SK-N-SH (cell line): ENCODE measurements around the gene ASPN. TPM values are rescaled to one million over a fixed set of nuclear protein-coding genes. Genes with fewer than 3 reads are reported as not detected.

Experiments
- CTCF ChIA-PET: fragments of 300-600, 350-600 bp; formaldehyde crosslinking; extraction: SDS; loops from one replicate; lab custom pipeline; 2021; lab: Yijun Ruan, JAX
- POLR2A ChIA-PET: fragments of 350-600 bp; sonication (Branson Sonifier 250); formaldehyde crosslinking; extraction: SDS; loops from one replicate; lab custom pipeline; 2020; ENCODE audit warnings: antibody characterized with exemption, inconsistent platforms; lab: Yijun Ruan, JAX
- DNase-seq: peaks from one replicate; pipeline ENCODE4 v3.0.0; 2012
- H2AFZ ChIP-seq: fragments of 200-600 bp; sonication (generic); 2 replicates; pipeline ENCODE4 v1.8.1; 2016; ENCODE audit warnings: antibody characterized with exemption, mild to moderate bottlenecking, low read depth
- H3F3A ChIP-seq: fragments of 200-600 bp; sonication (generic); replicated peaks from 2 replicates; pipeline ENCODE3; 2016; ENCODE audit warnings: antibody characterized with exemption, mild to moderate bottlenecking; ENCODE audit not compliant: insufficient read depth
- H3K27ac ChIP-seq, 2 experiments: fragments of 200-500 bp in 1 of 2; fragments of 200-600 bp in 1 of 2; sonication (Bioruptor generic) in 1 of 2; sonication (generic), shearing (Covaris generic) in 1 of 2; 2 replicates each; pipeline versions ENCODE4 v1.5.1 to v1.6.1; 2014 to 2016; ENCODE audit warnings: low read depth in 2 of 2, inconsistent platforms in 1 of 2, low read length in 1 of 2, mild to moderate bottlenecking in 1 of 2, mixed read lengths in 1 of 2
- H3K27me3 ChIP-seq: fragments of 200-600 bp; sonication (generic), shearing (Covaris generic); 2 replicates; pipeline ENCODE4 v1.6.1; 2016; ENCODE audit warnings: mixed run types; ENCODE audit not compliant: insufficient read depth
- H3K36me3 ChIP-seq, 2 experiments: fragments of 200-500 bp in 1 of 2; fragments of 200-600 bp in 1 of 2; sonication (Bioruptor generic) in 1 of 2; sonication (generic) in 1 of 2; replicated peaks in 1 of 2; 2 replicates each; pipeline versions ENCODE3 to v1.5.1; 2014 to 2016; ENCODE audit warnings: low read length in 1 of 2, mild to moderate bottlenecking in 1 of 2; ENCODE audit not compliant: insufficient read depth in 2 of 2, control insufficient read depth in 1 of 2
- H3K4me1 ChIP-seq, 2 experiments: fragments of 200-500 bp in 1 of 2; fragments of 200-600 bp in 1 of 2; sonication (Bioruptor generic) in 1 of 2; sonication (generic), shearing (Covaris generic) in 1 of 2; 2 replicates each; pipeline versions ENCODE4 v1.5.1 to v1.6.1; 2014 to 2016; ENCODE audit warnings: low read depth in 1 of 2, low read length in 1 of 2, mixed run types in 1 of 2; ENCODE audit not compliant: insufficient read depth in 2 of 2, control insufficient read depth in 1 of 2
- H3K4me2 ChIP-seq: fragments of 200-600 bp; sonication (generic), shearing (Covaris generic); 2 replicates; pipeline ENCODE4 v1.6.1; 2017; ENCODE audit warnings: mixed run types
- H3K4me3 ChIP-seq, 2 experiments: fragments of 200-500 bp in 1 of 2; fragments of 200-600 bp in 1 of 2; sonication (Bioruptor generic) in 1 of 2; sonication (generic), shearing (Covaris generic) in 1 of 2; 2 replicates each; pipeline versions ENCODE4 v1.5.1 to v1.8.1; 2014 to 2016; ENCODE audit warnings: low read depth in 2 of 2, inconsistent platforms in 1 of 2, low read length in 1 of 2, mild to moderate bottlenecking in 1 of 2, mixed read lengths in 1 of 2, moderate library complexity in 1 of 2
- H3K79me2 ChIP-seq: fragments of 200-600 bp; sonication (generic); 2 replicates; pipeline ENCODE4 v1.8.1; 2017; ENCODE audit warnings: mild to moderate bottlenecking; ENCODE audit not compliant: insufficient read depth
- H3K9ac ChIP-seq: fragments of 200-600 bp; sonication (generic); 2 replicates; pipeline ENCODE4 v1.6.1; 2017; ENCODE audit warnings: mixed run types
- H3K9me2 ChIP-seq: fragments of 200-600 bp; sonication (generic); 2 replicates; pipeline ENCODE4 v1.6.1; 2017; ENCODE audit warnings: mixed run types
- H3K9me3 ChIP-seq: fragments of 200-600 bp; sonication (generic); 2 replicates; pipeline ENCODE4 v1.6.1; 2017; ENCODE audit warnings: mixed run types, mild to moderate bottlenecking, moderate library complexity
- H4K20me1 ChIP-seq: fragments of 200-600 bp; sonication (generic); 2 replicates; pipeline ENCODE4 v1.6.1; 2017; ENCODE audit warnings: mild to moderate bottlenecking, mixed run types; ENCODE audit not compliant: insufficient read depth
- CHD2 ChIP-seq: fragments of 150-350 bp; IDR thresholded peaks from 2 replicates; pipeline ENCODE4 v1.6.1; 2018; ENCODE audit warnings: low read length; ENCODE audit not compliant: partially characterized antibody
- ELF1 ChIP-seq: IDR thresholded peaks from 2 replicates; pipeline ENCODE4 v1.4.0; 2012
- EZH2phosphoT487 ChIP-seq: fragments of 200-600 bp; sonication (generic); IDR thresholded peaks from 2 replicates; pipeline ENCODE4 v1.6.1; 2017; ENCODE audit warnings: low read depth, mixed run types, mild to moderate bottlenecking, antibody characterized with exemption, moderate library complexity, borderline replicate concordance
- FOSL2 ChIP-seq: IDR thresholded peaks from 2 replicates; pipeline ENCODE4 v1.4.0; 2012; ENCODE audit warnings: low read depth, mild to moderate bottlenecking, moderate library complexity, borderline replicate concordance
- FOXJ3 ChIP-seq: sonication (generic); formaldehyde crosslinking; IDR thresholded peaks from 2 replicates; pipeline ENCODE4 v1.5.1; 2020; ENCODE audit warnings: mild to moderate bottlenecking, missing genetic modification reagents
- GABPA ChIP-seq: IDR thresholded peaks from 2 replicates; pipeline ENCODE4 v1.4.0; 2012; ENCODE audit warnings: low read depth, mild to moderate bottlenecking
- GATA2 ChIP-seq: sonication (generic); formaldehyde crosslinking; IDR thresholded peaks from 2 replicates; pipeline ENCODE4 v1.5.0; 2020; ENCODE audit warnings: mild to moderate bottlenecking, missing genetic modification reagents
- JUND ChIP-seq: IDR thresholded peaks from 2 replicates; pipeline ENCODE4 v1.4.0; 2012
- MEF2A ChIP-seq: IDR thresholded peaks from 2 replicates; pipeline ENCODE4 v1.4.0; 2012; ENCODE audit warnings: low read depth, borderline replicate concordance
- MXI1 ChIP-seq: IDR thresholded peaks from 2 replicates; pipeline ENCODE4 v1.6.1; 2012; ENCODE audit warnings: mild to moderate bottlenecking, low read depth, low read length, improper control_type of control experiment
- NFIC ChIP-seq: IDR thresholded peaks from 2 replicates; pipeline ENCODE4 v1.4.0; 2012; ENCODE audit warnings: borderline replicate concordance
- NRF1 ChIP-seq: IDR thresholded peaks from 2 replicates; pipeline ENCODE4 v1.6.1; 2012; ENCODE audit warnings: low read depth, mild to moderate bottlenecking, low read length
- POLR2AphosphoS5 ChIP-seq: IDR thresholded peaks from 2 replicates; pipeline ENCODE4 v1.6.1; 2012; ENCODE audit warnings: low read depth, low read length
- RAD21 ChIP-seq: IDR thresholded peaks from 2 replicates; pipeline ENCODE4 v1.6.1; 2012; ENCODE audit warnings: mild to moderate bottlenecking, low read length
- RFX5 ChIP-seq: IDR thresholded peaks from 2 replicates; pipeline ENCODE4 v1.6.1; 2012; ENCODE audit warnings: mild to moderate bottlenecking, improper control_type of control experiment, low read length
- RXRA ChIP-seq: IDR thresholded peaks from 2 replicates; pipeline ENCODE4 v1.4.0; 2012; ENCODE audit warnings: low read depth, mild to moderate bottlenecking, borderline replicate concordance
- SIN3A ChIP-seq: IDR thresholded peaks from 2 replicates; pipeline ENCODE4 v1.6.1; 2012; ENCODE audit warnings: low read depth, mild to moderate bottlenecking, low read length, moderate library complexity, borderline replicate concordance
- TCF12 ChIP-seq: IDR thresholded peaks from 2 replicates; pipeline ENCODE4 v1.4.0; 2012
- YY1 ChIP-seq: IDR thresholded peaks from 2 replicates; pipeline ENCODE4 v1.4.0; 2012; ENCODE audit warnings: low read depth, mild to moderate bottlenecking
- WGBS: methylation state at CpG from one replicate; pipeline ENCODE4 v1.1.6; 2017; ENCODE audit warnings: low lambda C conversion rate; 5-methylcytosine and 5-hydroxymethylcytosine counted together
- polyA plus RNA-seq, 3 experiments: library from polyadenylated mRNA; depleted of rRNA; stranded (reverse); fragments of >200 nt; gene quantifications; 2 replicates each; pipeline ENCODE4 v1.2.3, GENCODE V29; 2012
- TF ChIP-seq, protein P1 (sequence below): IDR thresholded peaks from 2 replicates; pipeline ENCODE4 v1.6.1; 2012; ENCODE audit warnings: mild to moderate bottlenecking, low read depth, low read length, moderate library complexity
- TF ChIP-seq, protein P2 (sequence below): fragments of 200-600 bp; sonication (generic); IDR thresholded peaks from 2 replicates; pipeline ENCODE4 v1.6.1; 2017; ENCODE audit warnings: antibody characterized with exemption, mild to moderate bottlenecking, moderate library complexity
- TF ChIP-seq, protein P3 (sequence below): IDR thresholded peaks from 2 replicates; pipeline ENCODE4 v1.4.0; 2012; ENCODE audit warnings: low read depth, borderline replicate concordance
- TF ChIP-seq, protein P4 (sequence below): IDR thresholded peaks from 2 replicates; pipeline ENCODE4; 2012

ASPN gene
- polyA plus RNA-seq, 1 of the 3 experiments (the other 2 are of a cell fraction): 0.76 TPM

GRCh38 chr9:92504881-92505280 lies 22.6 kb upstream of the ASPN start (continued):
- TF ChIP-seq, protein P1, sequence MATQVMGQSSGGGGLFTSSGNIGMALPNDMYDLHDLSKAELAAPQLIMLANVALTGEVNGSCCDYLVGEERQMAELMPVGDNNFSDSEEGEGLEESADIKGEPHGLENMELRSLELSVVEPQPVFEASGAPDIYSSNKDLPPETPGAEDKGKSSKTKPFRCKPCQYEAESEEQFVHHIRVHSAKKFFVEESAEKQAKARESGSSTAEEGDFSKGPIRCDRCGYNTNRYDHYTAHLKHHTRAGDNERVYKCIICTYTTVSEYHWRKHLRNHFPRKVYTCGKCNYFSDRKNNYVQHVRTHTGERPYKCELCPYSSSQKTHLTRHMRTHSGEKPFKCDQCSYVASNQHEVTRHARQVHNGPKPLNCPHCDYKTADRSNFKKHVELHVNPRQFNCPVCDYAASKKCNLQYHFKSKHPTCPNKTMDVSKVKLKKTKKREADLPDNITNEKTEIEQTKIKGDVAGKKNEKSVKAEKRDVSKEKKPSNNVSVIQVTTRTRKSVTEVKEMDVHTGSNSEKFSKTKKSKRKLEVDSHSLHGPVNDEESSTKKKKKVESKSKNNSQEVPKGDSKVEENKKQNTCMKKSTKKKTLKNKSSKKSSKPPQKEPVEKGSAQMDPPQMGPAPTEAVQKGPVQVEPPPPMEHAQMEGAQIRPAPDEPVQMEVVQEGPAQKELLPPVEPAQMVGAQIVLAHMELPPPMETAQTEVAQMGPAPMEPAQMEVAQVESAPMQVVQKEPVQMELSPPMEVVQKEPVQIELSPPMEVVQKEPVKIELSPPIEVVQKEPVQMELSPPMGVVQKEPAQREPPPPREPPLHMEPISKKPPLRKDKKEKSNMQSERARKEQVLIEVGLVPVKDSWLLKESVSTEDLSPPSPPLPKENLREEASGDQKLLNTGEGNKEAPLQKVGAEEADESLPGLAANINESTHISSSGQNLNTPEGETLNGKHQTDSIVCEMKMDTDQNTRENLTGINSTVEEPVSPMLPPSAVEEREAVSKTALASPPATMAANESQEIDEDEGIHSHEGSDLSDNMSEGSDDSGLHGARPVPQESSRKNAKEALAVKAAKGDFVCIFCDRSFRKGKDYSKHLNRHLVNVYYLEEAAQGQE: no peak
- TF ChIP-seq, protein P2, sequence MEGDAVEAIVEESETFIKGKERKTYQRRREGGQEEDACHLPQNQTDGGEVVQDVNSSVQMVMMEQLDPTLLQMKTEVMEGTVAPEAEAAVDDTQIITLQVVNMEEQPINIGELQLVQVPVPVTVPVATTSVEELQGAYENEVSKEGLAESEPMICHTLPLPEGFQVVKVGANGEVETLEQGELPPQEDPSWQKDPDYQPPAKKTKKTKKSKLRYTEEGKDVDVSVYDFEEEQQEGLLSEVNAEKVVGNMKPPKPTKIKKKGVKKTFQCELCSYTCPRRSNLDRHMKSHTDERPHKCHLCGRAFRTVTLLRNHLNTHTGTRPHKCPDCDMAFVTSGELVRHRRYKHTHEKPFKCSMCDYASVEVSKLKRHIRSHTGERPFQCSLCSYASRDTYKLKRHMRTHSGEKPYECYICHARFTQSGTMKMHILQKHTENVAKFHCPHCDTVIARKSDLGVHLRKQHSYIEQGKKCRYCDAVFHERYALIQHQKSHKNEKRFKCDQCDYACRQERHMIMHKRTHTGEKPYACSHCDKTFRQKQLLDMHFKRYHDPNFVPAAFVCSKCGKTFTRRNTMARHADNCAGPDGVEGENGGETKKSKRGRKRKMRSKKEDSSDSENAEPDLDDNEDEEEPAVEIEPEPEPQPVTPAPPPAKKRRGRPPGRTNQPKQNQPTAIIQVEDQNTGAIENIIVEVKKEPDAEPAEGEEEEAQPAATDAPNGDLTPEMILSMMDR: no peak
- TF ChIP-seq NFIC (no peak), YY1 (no peak), EZH2phosphoT487 (no peak), RXRA (no peak), POLR2AphosphoS5 (no peak), ELF1 (no peak), NRF1 (no peak), MXI1 (no peak), FOXJ3 (CRISPR knock-in tag) (no peak), GABPA (no peak)
- TF ChIP-seq, all 33 proteins: peak for 0

- Histone ChIP-seq H3K36me3 (no peaks in the 10 kb centered on the region), H3K4me1 (peaks cover 15 to 24% of the 10 kb centered on the region in 2 experiments; a peak in 3 of 4 replicates), H3K4me3 (no peak overlapping the region), H4K20me1 (no peaks in the 10 kb centered on the region), H3K9ac (no peak overlapping the region), H3K9me2 (no peaks in the 10 kb centered on the region), H3K27ac (no peak overlapping the region), H3K79me2 (no peaks in the 10 kb centered on the region), H3K4me2 (no peak overlapping the region), H2AFZ (no peak overlapping the region), H3F3A (peaks cover 25% of the 10 kb centered on the region), H3K9me3 (no peaks in the 10 kb centered on the region), H3K27me3 (no peaks in the 10 kb centered on the region)
- TF ChIP-seq MEF2A (no peak), TCF12 (no peak), FOSL2 (no peak), SIN3A (no peak), GATA2 (no peak), JUND (no peak), CHD2 (no peak), ELF1 (no peak), RFX5 (no peak), RAD21 (no peak)
- TF ChIP-seq, protein P2: no peak
- TF ChIP-seq, protein P3, sequence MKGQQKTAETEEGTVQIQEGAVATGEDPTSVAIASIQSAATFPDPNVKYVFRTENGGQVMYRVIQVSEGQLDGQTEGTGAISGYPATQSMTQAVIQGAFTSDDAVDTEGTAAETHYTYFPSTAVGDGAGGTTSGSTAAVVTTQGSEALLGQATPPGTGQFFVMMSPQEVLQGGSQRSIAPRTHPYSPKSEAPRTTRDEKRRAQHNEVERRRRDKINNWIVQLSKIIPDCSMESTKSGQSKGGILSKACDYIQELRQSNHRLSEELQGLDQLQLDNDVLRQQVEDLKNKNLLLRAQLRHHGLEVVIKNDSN: no peak
- TF ChIP-seq, protein P4, sequence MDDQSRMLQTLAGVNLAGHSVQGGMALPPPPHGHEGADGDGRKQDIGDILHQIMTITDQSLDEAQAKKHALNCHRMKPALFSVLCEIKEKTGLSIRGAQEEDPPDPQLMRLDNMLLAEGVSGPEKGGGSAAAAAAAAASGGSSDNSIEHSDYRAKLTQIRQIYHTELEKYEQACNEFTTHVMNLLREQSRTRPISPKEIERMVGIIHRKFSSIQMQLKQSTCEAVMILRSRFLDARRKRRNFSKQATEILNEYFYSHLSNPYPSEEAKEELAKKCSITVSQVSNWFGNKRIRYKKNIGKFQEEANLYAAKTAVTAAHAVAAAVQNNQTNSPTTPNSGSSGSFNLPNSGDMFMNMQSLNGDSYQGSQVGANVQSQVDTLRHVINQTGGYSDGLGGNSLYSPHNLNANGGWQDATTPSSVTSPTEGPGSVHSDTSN: no peak
- ChIA-PET CTCF (interaction anchor here (0.8 kb wide), 1 partner anchor 15 kb away, joined by 4 read pairs; no protein-coding TSS in a partner anchor), POLR2A (no interaction called here)
- no peak for DNase-seq
- WGBS: 89% methylated on average over 2 of the region's 2 CpGs
These were observed 20.9 kb upstream of the ASPN start for GRCh38 chr9:92503156-92503555.
